ENCODE results near the gene ELP1. TPM values are rescaled to one million over a fixed set of nuclear protein-coding genes. Genes with fewer than 3 reads are reported as not detected.
"Not testable (repeated sequence)": the region's sequence is repeated elsewhere in the genome, so short reads cannot be mapped to it uniquely, and the experiment has no call there.

ELP1 gene
- total RNA-seq, 1 donor from 2014 or later = 24.7 TPM

DNA sequence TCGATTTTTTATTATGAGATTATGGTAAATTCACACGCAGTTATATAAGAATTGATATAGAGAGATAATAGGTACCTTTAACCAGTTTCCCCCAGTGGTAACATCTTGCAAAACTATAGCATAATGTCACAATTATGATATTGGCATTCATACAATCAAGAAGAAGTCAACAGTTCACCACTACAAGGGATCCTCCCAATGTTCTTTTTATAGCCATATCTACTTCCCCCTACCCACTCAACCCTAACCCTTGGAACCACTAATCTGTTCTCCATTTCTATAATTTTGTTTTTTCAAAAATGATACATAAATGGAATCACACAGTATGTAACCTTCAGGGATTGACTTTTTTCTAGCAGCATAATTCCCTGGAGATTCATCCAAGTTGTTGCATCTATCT, 88.0 kb downstream of the ELP1 start:
- no peak for TF ChIP-seq CTCF (IDR thresholded peaks at IDR 0.05; ENCODE audit: insufficient read depth, low read length, poor library complexity, severe bottlenecking)
- Histone ChIP-seq H3K36me3 (ENCODE audit: control insufficient read depth, insufficient read depth, low read length) (no peaks in the 10 kb centered on the region), H3K4me3 (ENCODE audit: low read depth, low read length) (no peak overlapping the region), H3K27me3 (ENCODE audit: control insufficient read depth, insufficient read depth, low read length) (no peaks in the 10 kb centered on the region)
- DNase-seq (ENCODE audit: low read depth) = no peak

GRCh38 chr9:108845507-108845906, 88.4 kb downstream of the ELP1 start:
- no peak for TF ChIP-seq CTCF (IDR thresholded peaks at IDR 0.05; ENCODE audit: insufficient read depth, low read length, poor library complexity, severe bottlenecking)
- Histone ChIP-seq H3K27me3 (ENCODE audit: control insufficient read depth, insufficient read depth, low read length) (no peaks in the 10 kb centered on the region), H3K4me3 (ENCODE audit: low read depth, low read length) (no peak overlapping the region), H3K36me3 (ENCODE audit: control insufficient read depth, insufficient read depth, low read length) (no peaks in the 10 kb centered on the region)
- DNase-seq (ENCODE audit: low read depth) = no peak

- no peak for TF ChIP-seq CTCF (IDR thresholded peaks at IDR 0.05; ENCODE audit: insufficient read depth, low read length, poor library complexity, severe bottlenecking)
- H3K27me3 ChIP-seq (ENCODE audit: control insufficient read depth, insufficient read depth, low read length) = no peaks in the 10 kb centered on the region
- no peak for DNase-seq (ENCODE audit: low read depth)
- H3K4me3 ChIP-seq (ENCODE audit: low read depth, low read length) = no peak overlapping the region
- no peaks in the 10 kb centered on the region for H3K36me3 ChIP-seq (ENCODE audit: control insufficient read depth, insufficient read depth, low read length)
Measured at GRCh38 chr9:108844856-108845255, 89.1 kb downstream of the ELP1 start.

DNA sequence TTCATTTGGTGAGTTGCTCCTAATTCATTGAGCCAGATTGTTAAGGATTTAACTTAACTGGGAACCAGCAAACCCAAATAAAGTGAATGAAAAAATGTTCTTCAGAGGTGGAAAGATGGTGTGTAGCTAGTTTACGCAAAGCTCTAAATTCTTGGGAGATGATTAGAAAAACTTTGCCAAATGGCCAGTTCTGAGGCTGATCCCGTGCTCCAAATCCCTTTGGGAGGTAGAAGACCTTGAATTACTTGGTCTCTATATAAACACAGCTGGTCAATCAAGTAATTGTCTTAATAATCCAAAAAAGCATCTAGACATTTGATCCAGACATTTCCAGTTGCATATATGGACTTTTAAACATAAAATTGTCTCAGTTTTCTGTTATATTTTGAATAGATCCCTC, 89.5 kb downstream of the ELP1 start:
- Histone ChIP-seq H3K36me3 (ENCODE audit: control insufficient read depth, insufficient read depth, low read length) (no peaks in the 10 kb centered on the region), H3K27me3 (ENCODE audit: control insufficient read depth, insufficient read depth, low read length) (no peaks in the 10 kb centered on the region), H3K4me3 (ENCODE audit: low read depth, low read length) (no peak overlapping the region)
- TF ChIP-seq CTCF (IDR thresholded peaks at IDR 0.05; ENCODE audit: insufficient read depth, low read length, poor library complexity, severe bottlenecking) = no peak
- DNase-seq (ENCODE audit: low read depth) = no peak

GRCh38 chr9:108842610-108843295, 91.2 kb downstream of the ELP1 start:
- H3K27me3 ChIP-seq (ENCODE audit: control insufficient read depth, insufficient read depth, low read length) = no peaks in the 10 kb centered on the region
- DNase-seq (ENCODE audit: low read depth) = no peak
- no peaks in the 10 kb centered on the region for H3K36me3 ChIP-seq (ENCODE audit: control insufficient read depth, insufficient read depth, low read length)
- H3K4me3 ChIP-seq (ENCODE audit: low read depth, low read length) = no peak overlapping the region
- no peak for TF ChIP-seq CTCF (IDR thresholded peaks at IDR 0.05; ENCODE audit: insufficient read depth, low read length, poor library complexity, severe bottlenecking)

DNA sequence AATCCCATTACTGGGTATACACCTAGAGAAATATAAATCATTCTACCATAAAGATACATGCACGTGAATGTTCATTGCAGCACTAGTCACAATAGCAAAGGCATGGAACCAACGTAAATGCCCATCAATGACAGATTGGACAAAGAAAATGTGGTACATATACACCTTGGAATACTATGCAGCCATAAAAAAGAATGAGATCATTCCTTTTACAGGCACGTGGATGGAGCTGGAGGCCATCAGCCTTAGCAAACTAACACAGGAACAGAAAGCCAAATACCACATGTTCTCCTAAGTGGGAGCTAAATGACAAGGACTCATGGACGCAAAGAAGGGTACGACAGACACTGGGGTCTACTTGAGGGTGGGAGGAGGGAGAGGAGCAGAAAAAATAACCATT, 94.4 kb downstream of the ELP1 start:
- H3K4me3 ChIP-seq (ENCODE audit: low read depth, low read length); DNase-seq (ENCODE audit: low read depth); H3K27me3 ChIP-seq (ENCODE audit: control insufficient read depth, insufficient read depth, low read length); H3K36me3 ChIP-seq (ENCODE audit: control insufficient read depth, insufficient read depth, low read length): not testable (repeated sequence)
